Lower lobe of right lung (tissue), 2 donors: Measurements from ENCODE around the gene DMD. TPM values are rescaled to one million over a fixed set of nuclear protein-coding genes. Genes with fewer than 3 reads are reported as not detected.
A peak's percentile ranks its signal among the peaks of the same experiment; 100 is the strongest.

Source experiments
- ATAC-seq, 2 donors: fragments of 200-7000 bp; cut with Tn5 transposase; one replicate each; pipeline ENCODE4 v1.9.1; 2020 to 2022; ENCODE audit warnings: mild to moderate bottlenecking in 2 of 2, moderate library complexity in 2 of 2
- DNase-seq: peaks from one replicate; pipeline ENCODE4 v3.0.0-alpha.2; 2020
- H3K27ac ChIP-seq: fragments of 200-600 bp; one replicate; pipeline ENCODE4 v1.8.0; 2022
- H3K27me3 ChIP-seq: fragments of 200-600 bp; one replicate; pipeline ENCODE4 v1.8.0; 2022; ENCODE audit warnings: low read depth
- H3K36me3 ChIP-seq: fragments of 200-600 bp; one replicate; pipeline ENCODE4 v1.8.0; 2022; ENCODE audit warnings: mild to moderate bottlenecking
- H3K4me1 ChIP-seq: fragments of 200-600 bp; one replicate; pipeline ENCODE4 v1.8.0; 2022
- H3K4me3 ChIP-seq: fragments of 200-600 bp; one replicate; pipeline ENCODE4 v1.8.0; 2022; ENCODE audit warnings: mild to moderate bottlenecking
- H3K9me3 ChIP-seq: fragments of 200-600 bp; one replicate; pipeline ENCODE4 v1.8.0; 2022
- intact Hi-C: fragments of 100-400 bp; cut with DNase I; formaldehyde crosslinking; loops from one replicate; pipeline ENCODE4 v1.11.0; 2022
- total RNA-seq: library from RNA; stranded (reverse); fragmentation: NEBNext Ultra II Directional; extraction: Animal tissue kit (Norgen Biotek cat#: 25700); gene quantifications from one replicate; pipeline ENCODE4 v1.2.1, GENCODE V29; 2021
- TF ChIP-seq, protein P1 (sequence below): fragments of 200-600 bp; IDR thresholded peaks from one replicate; pipeline ENCODE4 v1.8.0; 2022; ENCODE audit warnings: antibody characterized with exemption, mild to moderate bottlenecking
- donor health status: DM: no; HTN: yes; CAD: no; lungs with severe emphysema.

Gene DMD
- total RNA-seq, 1 donor from 2014 or later = 29.4 TPM

DNA sequence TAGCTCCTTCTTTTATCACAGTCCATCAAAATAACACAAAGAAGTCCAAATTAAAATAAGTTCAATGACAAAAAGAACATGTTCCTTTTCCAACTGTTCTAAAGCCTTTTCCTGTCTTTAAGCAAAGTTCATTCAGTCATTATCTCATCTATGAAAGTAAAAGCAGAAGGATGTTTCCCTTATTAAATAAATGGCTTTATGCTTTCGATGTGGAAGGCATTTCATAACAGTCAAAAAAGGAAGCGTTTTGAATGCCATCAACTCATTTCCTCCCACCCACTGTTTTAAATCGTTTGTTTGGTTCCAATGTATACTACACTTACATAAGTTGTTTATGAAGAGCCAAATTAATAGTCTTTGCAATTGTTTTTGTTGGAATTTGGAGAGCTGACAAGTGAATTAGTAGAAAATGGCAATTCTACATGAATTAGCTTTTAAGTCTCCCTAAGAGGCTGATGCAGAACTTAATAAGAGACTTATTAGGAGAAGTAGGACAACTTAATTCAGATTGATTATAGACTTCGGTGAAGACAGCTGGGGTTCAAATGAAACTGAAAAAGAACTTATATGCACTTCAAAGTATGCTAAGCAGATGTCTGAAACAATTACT, 1746.9 kb downstream of the DMD start:
- TF ChIP-seq, protein P1, sequence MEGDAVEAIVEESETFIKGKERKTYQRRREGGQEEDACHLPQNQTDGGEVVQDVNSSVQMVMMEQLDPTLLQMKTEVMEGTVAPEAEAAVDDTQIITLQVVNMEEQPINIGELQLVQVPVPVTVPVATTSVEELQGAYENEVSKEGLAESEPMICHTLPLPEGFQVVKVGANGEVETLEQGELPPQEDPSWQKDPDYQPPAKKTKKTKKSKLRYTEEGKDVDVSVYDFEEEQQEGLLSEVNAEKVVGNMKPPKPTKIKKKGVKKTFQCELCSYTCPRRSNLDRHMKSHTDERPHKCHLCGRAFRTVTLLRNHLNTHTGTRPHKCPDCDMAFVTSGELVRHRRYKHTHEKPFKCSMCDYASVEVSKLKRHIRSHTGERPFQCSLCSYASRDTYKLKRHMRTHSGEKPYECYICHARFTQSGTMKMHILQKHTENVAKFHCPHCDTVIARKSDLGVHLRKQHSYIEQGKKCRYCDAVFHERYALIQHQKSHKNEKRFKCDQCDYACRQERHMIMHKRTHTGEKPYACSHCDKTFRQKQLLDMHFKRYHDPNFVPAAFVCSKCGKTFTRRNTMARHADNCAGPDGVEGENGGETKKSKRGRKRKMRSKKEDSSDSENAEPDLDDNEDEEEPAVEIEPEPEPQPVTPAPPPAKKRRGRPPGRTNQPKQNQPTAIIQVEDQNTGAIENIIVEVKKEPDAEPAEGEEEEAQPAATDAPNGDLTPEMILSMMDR = no peak
- Histone ChIP-seq H3K27me3 (no peaks in the 10 kb centered on the region), H3K36me3 (no peaks in the 10 kb centered on the region), H3K9me3 (no peaks in the 10 kb centered on the region), H3K27ac (no peak overlapping the region), H3K4me1 (no peaks in the 10 kb centered on the region), H3K4me3 (no peak overlapping the region)
- DNase-seq (no peak), ATAC-seq (no peak)
- intact Hi-C loops = no loop called here

DNA sequence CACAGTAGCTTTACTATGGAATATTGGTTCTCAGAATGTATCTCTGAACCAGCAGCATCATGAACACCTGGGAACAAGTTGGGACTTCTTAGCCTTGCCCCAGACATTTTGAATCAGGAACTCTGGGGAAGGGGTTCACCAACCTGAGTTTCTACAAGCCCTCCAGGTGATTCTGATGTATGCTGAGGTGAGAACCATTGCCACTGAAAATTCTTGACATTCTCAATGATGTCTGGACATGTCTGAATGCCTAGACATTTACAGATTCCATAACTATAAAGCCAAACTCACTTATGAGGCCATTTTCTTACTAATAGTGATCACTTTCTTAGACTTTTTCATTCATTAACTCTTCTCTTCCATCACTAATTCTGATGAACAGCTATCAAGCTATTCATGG, 1750.1 kb downstream of the DMD start:
- TF ChIP-seq, protein P1 = no peak
- no peak for ATAC-seq
- intact Hi-C loops = no loop called here

DNA sequence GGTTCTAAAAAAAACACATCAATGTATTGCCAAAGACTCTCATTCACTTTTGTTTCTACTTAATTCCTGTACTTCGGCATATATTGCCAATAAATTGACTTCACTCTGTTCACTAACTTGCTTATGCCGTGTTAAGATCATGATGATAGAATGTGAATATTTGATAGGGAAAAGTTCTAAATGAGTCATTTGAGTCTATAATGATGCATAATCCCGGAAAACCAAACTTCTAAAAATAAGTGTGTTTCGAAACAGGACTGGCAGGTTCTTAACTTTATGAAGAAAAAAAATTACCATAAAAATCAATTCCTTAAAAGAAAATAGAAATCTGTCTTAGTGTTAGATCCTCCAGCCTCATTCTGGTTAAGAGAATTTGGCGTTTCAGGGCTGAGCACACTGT, 1752.0 kb downstream of the DMD start:
- H3K27ac ChIP-seq = no peak overlapping the region
- DNase-seq (no peak), ATAC-seq (no peak)
- H3K9me3 ChIP-seq = no peaks in the 10 kb centered on the region
- TF ChIP-seq, protein P1 = no peak
- H3K27me3 ChIP-seq = no peaks in the 10 kb centered on the region
- intact Hi-C loops = no loop called here
- no peaks in the 10 kb centered on the region for H3K4me1 ChIP-seq
- H3K4me3 ChIP-seq = no peak overlapping the region
- no peaks in the 10 kb centered on the region for H3K36me3 ChIP-seq

More for the DNA sequence above, 1750.1 kb downstream of the DMD start:
- no peak overlapping the region for H3K27ac ChIP-seq
- H3K9me3 ChIP-seq = no peaks in the 10 kb centered on the region
- H3K27me3 ChIP-seq = no peaks in the 10 kb centered on the region
- DNase-seq = no peak
- H3K4me3 ChIP-seq = no peak overlapping the region
- no peaks in the 10 kb centered on the region for H3K4me1 ChIP-seq
- H3K36me3 ChIP-seq = no peaks in the 10 kb centered on the region

DNA sequence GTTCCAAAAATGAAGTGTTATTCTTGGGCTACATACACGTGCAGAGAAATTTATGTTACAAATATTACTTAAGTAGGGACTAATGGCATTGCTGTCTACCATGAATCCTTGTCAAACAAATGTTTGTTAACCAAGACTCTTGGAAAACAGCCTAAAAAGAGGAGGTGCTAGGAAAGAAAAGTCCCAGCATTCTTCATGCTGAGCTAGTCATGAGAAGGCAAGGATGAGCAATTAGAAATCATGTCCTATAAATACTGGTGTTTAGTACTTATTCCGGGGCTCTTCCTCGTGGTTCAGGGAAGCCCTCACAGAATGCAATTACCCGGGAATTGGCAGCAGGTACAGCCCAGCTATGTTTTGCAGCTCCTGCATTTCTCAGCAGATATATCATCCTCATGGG, 1761.4 kb downstream of the DMD start:
- TF ChIP-seq, protein P1 = no peak
- H3K9me3 ChIP-seq = no peaks in the 10 kb centered on the region
- ATAC-seq (no peak), DNase-seq (no peak)
- H3K4me1 ChIP-seq = no peaks in the 10 kb centered on the region
- intact Hi-C loops = no loop called here
- no peak overlapping the region for H3K27ac ChIP-seq
- H3K27me3 ChIP-seq = no peaks in the 10 kb centered on the region
- no peaks in the 10 kb centered on the region for H3K36me3 ChIP-seq
- no peak overlapping the region for H3K4me3 ChIP-seq

DNA sequence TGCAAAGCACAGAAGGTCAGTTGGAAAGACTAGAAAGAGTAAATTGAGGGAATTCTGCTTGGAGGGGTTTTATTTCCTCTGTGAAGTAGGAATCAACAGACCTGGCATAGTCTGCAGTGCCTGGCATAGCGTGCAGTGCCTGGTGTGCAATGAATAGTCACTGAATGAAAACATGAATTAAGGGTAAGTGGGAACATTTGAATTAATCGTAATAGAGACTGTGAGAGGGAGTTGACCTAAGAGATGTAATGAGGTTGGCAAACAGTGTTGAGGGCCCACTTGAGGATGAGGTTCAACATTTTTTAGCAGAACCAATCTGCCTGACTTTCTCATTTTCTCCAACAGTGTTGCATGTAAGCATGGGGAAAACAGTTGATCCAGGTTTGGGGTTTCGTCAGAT, 1762.3 kb downstream of the DMD start:
- intact Hi-C loops = no loop called here
- Histone ChIP-seq H3K36me3 (no peaks in the 10 kb centered on the region), H3K4me3 (no peak overlapping the region), H3K4me1 (no peaks in the 10 kb centered on the region), H3K9me3 (no peaks in the 10 kb centered on the region), H3K27ac (no peak overlapping the region), H3K27me3 (no peaks in the 10 kb centered on the region)
- DNase-seq (no peak), ATAC-seq (peak in 1 of 2 donors; percentile 50)
- TF ChIP-seq, protein P1 = no peak

DNA sequence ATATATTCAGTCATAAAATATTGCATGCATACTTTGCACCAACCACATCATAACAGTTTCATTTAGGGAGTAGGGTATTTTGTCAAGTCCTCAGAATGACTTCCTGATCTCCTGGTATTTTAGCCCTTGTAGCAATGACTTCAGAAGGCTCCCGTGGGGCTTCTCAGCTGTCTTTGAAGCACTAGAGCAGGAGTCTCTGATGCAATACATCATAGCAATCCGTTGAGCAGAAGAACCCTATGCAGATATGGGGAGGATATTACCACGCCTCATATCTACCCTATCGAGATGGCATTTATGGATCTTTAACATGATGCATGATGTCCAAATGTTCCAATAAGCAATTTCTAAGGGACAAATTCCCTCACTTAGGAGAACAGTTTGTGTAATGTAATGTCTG, 1765.8 kb downstream of the DMD start:
- no peak for ATAC-seq
- no peak overlapping the region for H3K4me3 ChIP-seq

More for the DNA sequence above, 1765.8 kb downstream of the DMD start:
- no peaks in the 10 kb centered on the region for H3K4me1 ChIP-seq
- no peak for DNase-seq
- H3K36me3 ChIP-seq = no peaks in the 10 kb centered on the region
- no peaks in the 10 kb centered on the region for H3K27me3 ChIP-seq
- intact Hi-C loops = no loop called here
- no peak overlapping the region for H3K27ac ChIP-seq
- no peaks in the 10 kb centered on the region for H3K9me3 ChIP-seq
- TF ChIP-seq, protein P1 = no peak
